Measurements from ENCODE around the gene PF4V1.

DNA sequence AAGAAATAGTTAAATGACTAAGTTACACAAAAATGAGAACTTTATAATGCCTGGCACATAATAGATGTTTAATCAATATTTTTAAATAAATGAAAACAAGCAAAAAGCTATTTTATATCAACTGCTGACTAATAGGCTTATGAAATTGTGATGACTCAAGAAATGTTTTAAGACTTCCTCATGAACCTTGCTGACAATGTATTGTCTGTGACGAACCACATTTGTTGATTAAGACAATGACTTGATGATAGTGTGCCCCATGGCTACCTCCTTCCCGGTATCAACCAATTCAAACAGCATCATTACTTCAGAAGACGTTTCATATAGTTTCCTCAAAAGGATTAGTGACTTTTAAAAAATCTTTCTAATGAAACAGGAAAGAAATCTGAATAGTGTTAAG, 8.8 kb upstream of the PF4V1 start:
- TF ChIP-seq GATA2 (IDR thresholded peaks at IDR 0.05; ENCODE audit: low read depth, low read length) (no peak), GATA3 (IDR thresholded peaks at IDR 0.05; ENCODE audit: low read depth, low read length) (no peak)
